CD4-positive, alpha-beta T cell treated with Interferon alpha-2 for 1 hour (primary cell): ENCODE data around the gene ICAM1.

Source experiments
- DNase-seq, 2 donors: peaks; one replicate each; pipeline ENCODE4 v3.0.0-alpha.2; 2020 to 2022

The ICAM1 gene

DNA sequence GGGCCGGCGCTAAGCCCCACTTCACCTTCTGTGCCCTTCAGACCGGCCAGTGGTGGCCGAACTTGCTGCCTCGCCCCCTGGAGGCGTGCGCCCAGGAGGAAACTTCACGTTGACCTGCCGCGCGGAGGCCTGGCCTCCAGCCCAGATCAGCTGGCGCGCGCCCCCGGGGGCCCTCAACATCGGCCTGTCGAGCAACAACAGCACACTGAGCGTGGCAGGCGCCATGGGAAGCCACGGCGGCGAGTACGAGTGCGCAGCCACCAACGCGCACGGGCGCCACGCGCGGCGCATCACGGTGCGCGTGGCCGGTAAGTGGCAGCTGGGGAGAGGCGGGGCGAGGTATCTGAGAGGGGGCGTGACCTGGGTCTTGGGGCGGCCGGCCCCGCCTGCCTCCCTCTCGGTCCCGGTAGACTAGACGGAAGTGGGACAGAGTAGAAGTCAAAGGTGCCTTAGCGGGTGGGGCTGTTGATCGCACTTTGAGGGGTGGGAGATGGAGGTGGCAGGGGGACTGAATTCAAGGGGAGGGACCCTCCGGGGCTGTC lies 24.5 kb downstream of the ICAM1 start:
- DNase-seq: peak; percentile 79 to 86

DNA sequence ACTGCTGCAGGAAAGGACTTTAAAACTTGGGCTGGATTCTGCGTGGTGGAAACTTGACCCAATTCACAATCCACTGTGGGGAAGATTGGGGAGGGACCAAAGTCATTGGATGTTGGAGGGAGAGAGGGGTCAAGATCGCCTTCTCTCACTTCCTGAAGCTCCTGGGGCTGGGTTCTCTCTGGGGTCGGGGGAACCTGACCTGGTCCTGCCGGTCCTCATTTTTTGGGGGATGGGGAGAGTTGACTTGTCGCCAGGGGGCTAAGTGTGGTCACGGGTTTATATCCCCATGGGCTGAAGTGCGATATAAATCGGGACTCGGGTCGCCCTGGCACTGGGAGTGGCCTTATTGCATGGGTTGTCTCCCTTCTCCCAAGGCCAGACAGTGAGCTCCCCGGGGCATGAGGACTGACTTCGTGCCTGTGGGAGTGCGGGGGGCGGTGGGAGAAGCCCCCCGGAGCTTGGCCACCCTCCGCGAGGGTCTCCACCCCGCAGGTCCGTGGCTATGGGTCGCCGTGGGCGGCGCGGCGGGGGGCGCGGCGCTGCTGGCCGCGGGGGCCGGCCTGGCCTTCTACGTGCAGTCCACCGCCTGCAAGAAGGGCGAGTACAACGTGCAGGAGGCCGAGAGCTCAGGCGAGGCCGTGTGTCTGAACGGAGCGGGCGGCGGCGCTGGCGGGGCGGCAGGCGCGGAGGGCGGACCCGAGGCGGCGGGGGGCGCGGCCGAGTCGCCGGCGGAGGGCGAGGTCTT lies 25.1 kb downstream of the ICAM1 start:
- DNase-seq: no peak

DNA sequence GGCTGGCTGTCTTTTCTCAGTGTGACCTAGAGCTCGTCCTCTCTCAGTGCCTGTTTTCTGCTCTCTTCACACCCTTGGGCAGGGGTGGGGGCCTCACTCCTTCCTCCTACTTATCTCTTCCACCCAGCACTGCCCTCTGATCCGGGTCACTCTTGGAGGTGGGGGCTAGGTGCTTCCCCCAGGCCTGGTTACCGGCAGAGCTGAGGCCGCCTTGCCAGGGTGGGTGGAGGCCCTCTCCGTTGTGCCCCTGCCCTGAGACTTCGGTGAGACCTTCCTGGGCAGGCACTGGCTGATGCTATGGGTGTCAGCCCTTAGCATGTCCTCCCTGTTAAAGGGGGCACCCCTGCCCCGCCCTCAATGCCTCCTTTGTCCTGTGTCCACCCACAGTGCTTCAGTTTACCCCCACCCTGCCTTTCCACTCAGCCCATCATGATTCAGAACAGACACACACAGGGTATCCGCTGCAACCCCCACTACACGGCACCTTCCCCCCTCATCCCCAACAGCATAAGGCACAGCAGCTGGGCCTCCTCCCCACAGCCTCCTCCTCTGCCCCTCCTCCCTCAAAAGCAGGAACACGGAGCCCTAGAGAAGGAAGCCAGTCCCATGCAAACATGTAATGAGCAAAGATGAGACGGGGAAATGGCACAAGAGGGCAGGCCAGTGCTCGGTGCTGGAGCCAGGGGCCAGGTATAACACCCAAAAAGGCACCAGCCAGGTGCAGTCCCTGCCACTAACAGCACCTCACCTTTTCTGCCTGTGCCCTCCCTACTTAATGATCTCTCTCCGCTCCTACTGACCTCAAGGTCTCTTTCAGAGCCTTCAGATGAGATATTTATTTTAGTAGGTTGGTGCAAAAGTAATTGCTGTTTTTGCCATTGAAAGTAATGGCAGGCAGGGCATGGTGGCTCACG lies 28.9 kb downstream of the ICAM1 start:
- DNase-seq: no peak

DNA sequence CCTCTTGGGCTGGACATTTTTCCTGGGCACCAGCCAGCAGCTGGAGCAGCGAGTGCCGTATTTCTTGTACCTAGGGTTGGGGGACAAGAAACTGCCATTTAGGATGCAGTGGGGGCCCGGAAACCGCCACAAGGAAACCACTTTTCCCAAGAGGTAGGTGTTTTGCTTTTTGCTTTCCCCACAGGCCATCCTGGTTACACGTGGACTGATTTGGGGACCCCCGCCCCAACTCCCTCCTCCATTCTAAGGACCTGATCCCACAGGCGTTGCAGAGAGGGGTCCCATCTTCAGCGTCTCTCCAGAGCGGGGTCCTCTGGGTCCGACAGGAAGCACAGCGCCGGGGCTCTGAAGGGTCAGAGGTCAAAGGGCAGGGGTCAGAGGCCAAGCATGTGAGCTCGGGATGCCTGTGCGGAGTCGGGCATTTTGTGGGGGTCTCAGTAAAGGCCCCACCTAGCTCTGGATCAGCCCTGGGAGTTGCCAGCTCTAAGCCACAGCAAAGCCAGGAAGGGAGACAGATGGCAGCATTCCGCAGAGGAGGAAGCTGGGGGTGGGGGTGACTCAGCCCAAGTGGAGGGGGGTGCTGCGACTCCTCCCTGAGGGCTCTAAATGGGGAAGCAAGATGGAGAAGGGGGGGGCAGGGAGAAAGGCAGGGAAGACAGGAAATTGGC lies 34.4 kb downstream of the ICAM1 start:
- DNase-seq: no peak

DNA sequence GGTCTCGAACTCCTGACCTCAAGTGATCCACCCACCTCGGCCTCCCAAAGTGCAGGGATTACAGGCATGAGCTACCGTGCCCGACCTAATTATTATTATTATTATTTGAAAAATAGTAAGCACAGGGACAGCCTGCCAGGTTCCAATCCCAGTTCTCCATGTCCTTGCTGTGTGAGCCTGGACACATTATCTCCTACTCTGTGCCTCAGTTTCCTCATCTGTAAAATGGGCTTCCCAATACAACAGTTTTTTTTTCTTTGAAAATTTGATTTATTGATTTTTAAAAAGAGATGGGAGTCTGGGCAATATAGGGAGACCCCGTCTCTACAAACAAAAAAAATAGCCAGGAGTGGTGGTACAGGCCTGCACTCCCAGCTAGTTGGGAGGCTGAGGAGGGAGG lies 35.4 kb downstream of the ICAM1 start:
- no peak for DNase-seq

DNA sequence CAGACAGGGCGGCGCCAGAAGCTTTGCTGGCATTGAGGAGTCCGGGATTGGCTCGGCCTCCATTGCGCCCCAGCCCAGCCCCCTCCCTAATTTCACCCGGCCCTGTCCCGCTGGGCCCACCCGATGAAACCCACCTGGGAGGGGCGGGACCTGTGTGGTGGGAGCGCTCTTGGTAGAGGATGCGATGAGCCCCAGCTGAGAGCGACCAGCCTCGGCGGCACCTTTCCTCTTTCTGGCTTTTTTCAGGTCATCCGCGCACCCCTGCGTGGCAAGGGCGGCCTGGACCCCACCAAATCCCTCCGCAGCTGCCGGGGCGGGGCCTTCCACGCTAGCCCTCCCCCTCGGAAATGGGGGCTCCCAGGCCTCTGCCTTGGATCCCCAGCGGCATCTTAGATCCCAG lies 38.5 kb downstream of the ICAM1 start, which contains the start of gene ZGLP1:
Gene ZGLP1, minus strand, starts transcription at position 393 of the 400 bp plus-strand sequence.
- DNase-seq: no peak

DNA sequence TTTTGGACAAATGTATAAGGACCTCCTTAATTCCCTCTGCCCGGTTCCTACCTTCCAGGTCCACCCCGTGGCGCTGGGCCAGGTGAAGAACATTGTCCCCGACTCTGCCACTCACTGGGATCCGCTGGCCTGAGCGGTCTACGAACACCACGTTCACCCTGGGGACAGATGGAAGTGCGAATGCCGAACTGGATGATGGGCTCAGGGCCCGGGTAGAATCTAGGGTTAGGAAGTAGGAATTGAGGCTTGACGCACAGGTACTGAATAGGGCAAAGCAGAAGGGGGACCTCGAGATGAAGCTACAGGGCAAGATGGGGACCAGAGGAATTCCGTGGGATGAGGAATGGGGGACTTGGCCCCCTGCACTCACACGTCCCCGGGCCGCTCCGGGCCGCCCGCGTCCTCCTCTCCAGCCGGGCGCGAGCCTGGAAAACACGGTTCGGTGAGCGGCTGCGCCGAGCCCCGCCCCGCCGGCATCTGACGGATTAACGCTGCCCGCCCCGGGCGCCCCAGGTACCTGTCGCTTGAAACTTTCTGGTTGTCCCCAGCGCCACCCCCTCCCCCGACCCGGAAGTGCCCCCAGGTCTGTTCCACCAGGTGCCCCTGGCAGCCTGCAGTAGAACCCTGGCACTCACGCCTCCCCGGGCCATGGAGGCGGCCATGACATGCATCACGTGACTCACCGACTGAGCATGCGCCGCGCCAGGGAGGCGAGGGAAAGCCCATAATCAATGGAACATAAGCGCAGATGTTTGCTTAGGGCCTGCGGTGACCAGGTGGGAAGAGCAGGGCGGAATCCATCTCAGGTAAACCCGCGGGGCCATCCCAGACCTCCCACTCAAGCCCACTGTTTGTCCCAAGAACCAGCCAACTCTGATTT lies 44.7 kb downstream of the ICAM1 start, which contains the start of gene FDX2:
Gene FDX2, minus strand, starts transcription at position 681 of the 880 bp plus-strand sequence. Its CDS starts 19 bp downstream, at position 662.
- DNase-seq: peak; percentile 87 to 93

DNA sequence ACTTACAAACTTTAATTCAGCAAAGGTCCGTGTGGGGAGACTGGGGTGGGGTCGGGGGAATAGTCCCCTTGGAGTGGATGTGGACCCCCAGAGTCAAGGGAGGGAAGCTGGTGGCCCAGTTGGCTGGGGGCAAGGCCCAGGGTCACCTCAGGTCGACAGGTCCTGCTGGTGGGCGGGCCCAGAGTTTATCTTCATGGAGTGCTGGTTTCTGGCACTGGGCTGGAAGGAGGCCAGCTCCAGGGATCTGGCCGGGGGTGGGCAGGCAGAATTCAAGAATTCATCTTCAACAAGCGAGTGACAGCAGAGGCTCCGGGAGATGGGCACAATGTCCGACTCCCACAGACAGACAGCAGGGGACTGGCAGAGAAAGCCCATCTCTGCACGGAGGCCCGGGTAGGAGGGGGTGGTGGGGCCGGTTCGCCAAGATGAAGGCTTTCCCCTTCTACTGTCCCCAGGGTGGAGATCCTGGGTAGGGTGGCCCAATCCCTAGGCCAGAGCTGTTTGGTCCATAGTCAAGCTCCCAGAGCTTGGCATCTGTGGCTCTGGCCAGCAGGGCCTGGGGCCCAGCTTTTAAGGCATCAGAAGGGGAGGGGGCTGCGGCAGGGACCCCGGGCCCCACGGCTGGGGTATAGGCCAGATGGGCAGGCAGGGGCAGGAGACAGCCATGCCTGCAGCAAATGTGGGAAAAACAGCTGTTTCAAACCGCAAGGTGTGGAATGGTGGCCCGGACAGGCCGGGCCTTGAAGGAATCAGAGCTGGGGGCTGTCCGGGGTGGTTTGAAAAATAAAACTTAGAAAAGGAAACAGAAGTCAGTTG lies 45.5 kb downstream of the ICAM1 start:
- DNase-seq: no peak

DNA sequence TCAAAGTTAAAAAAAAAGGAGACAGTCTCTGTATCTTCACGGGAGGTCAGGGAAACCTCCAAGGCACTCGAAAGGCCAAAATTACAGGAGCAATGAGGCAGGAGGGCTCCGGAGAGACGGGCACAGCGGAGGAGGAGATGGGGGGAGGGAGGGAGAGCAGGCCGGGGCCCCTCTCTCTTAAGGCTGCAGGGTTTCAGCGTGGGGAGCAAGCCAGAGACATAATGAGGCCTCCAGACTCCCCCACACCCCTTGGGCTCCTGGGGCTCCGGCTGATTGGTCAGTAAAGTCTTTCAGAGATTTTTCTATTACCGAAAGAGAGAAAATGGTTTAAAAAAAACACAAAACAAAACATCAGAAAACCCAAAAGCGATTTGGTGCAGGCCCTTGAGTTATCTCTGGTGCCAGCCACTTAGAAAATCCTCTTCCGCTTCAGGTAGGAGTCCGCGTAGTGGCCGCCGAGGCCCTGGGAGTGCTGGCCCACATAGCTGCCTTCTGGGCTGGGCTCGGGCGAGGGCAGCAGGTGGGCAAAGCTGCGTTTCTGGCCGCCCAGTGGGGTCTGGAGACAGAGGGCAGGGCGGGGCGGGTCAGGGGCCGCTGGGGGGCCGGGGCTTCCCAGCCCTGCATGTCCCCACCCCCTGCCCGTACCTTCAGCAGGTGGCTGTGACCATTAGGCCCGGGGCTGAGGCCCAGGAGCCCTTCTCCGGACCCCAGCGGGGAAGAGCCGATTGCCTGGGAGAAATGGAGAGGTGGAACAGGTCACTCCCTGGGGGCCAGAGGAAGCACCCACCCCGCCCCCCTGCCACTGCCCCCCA lies 46.3 kb downstream of the ICAM1 start:
- DNase-seq: no peak

DNA sequence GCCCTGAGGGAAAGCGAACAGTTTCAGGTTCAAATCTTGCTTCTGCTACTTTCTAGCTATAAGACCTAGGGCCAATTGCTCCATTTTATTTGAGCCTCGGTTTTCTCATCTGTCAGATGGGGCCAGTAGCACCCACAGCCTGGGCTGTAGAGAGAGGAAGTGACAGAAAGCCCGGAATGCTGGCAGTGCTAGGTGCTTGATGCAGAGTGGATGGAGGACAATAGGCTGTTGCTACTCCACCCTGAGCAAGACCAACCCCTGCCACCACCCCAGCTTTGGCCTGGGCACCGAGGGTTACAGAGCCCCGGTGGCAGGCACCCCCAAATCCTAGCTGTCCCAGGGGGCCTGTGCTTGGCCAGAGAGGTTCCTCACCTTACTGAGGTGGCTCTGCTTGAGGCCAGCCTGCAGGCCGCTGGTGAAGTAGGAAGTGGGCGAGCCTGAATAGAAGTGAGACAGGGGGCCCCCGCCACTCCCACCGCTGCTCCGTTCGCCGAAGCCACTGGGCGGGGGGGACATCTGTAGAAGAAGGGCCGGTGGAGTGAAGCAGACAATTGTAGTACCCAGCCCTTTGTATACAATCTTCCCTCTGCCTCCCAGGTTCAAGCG lies 47.0 kb downstream of the ICAM1 start:
- DNase-seq: no peak

DNA sequence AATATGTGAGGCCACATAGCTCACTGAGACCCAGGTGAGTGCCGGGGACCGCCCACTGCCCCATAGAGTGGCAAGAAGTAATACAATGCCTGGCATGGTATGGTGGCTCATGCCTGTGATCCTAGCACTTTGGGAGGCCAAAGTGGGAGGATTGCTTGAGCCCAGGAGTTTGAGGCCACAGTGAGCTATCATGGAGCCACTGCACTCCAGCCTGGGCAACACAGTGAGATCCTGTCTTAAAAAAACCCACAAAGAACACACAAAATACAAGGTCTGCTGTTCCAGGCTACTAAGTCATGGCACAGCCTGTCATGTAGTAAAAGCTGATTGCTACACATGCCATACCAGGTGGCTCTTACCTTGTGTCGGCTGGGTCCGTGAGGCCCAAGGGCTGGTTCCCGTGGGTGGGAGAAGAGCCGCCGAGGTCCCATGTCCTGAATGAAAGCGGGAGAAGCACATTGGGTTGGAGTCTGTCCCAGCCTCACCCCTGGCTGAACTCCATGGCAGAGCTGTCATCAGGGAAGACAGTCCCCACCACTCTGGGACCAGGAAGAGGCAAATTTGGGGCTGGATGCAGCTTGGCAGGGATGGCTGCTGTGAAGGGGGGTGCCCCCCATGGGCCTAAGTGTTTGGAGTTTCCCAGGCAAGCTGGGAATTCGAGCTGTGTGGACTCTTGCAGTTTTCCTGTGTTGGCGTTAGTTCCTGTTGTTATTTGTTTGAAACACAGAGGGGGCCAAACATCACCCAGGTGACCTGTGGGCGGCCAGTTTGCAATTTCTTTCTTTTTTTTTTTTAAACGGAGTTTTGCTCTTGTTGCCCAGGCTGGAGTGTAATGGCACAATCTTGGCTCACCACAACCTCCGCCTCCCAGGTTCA lies 48.1 kb downstream of the ICAM1 start:
- DNase-seq: no peak

DNA sequence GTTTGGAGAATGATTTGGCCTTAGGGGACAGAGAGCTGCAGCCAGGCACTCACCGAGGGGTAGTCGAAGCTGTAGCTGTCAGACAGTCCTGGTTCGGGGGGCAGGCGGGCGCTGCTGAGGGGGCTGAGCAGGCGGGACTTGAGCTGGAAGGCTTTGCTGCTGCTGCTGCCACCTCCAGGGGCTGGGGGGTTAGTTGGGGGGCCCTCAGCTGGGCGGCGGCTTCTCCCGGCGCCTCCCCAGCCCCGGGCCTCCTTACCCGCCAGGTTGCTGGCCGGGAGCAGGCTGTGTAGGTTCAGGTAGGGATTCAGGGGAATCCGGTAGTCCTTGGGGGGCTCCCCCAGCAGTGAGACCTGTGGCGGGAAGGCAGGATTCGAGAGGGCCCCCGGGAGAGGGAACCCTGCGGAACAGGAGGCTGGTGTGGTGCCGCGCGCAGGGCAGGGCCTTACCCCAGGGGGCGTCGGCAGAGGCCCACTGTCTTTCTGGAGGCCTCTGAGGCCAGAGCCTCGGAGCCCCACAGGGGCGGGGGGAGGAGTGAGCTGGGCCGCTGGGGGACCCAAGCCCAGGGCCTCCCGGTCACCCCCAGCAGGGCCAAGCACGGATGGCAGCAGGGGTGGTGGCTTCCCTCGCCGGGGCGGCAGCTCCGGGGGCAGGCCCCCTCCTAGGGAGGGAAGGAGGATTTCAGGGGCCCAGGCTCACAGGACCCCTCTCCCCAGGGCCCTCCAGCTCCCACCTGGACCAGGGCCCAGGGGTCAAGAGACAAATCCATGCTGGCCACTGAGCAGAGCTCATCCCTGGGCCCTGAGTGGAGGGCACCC lies 49.9 kb downstream of the ICAM1 start:
- DNase-seq: no peak

DNA sequence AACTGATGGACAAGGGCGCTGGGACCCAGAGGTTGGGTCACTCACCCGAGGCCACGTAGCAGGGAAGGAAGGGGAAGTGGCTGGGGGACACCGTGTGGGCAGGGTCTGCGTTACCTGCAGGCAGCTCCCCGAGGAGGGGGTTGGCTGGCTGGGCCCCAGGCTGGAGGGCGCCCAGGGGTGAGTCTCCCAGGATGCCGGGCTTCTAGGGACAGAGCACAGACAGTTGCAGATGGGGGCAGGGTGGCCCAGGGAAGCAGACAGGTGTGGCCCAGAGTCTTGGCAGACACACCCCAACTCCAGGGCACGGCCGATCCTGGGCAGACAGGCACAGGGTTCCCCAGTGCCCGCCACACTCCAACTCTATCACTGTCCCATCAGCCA lies 50.5 kb downstream of the ICAM1 start:
- DNase-seq: no peak

DNA sequence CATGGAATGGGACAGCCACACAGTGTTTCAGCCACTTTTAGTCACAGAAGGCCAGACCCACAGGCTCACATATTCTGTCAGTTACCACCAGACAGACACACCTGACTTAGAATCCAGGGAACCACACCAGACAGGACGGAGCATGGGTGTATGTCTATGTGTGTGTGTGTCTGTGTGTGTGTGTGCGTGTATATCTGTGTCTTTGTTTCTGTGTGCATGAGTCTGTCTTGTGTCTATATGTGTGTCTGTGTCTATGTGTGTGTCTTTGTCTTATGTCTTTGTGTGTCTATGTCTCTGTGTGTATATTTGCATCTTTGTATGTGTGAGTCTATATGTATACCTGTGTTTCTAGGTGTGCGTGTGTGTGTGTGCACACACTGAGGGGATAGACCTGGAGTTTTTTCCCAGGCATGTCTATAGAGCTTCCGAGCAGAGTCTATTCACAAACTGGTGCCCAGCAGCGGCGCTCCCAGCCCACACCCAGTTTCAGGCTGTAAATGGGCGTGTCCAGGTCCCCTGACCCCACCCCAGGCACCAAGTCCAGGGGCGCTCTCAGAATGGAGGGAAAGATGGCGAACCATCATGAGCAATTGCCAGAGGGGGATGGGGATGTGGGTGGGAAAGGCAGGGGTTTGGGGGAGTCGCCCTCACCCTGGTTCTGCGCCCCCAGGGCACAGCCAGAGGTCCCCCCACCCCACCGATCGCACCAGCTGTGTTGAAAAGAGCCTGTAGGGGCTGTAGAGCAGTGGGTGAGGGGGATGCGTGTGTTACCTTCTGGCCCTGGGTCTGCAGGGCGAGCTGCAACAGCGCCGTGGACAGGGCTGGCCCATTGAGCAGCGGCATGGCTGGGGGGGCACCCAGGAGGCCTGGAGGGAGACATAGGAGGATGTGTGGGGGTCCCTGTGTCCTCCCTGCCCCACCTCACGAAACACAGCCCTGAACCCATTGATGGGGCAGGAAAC lies 51.2 kb downstream of the ICAM1 start:
- DNase-seq: no peak

DNA sequence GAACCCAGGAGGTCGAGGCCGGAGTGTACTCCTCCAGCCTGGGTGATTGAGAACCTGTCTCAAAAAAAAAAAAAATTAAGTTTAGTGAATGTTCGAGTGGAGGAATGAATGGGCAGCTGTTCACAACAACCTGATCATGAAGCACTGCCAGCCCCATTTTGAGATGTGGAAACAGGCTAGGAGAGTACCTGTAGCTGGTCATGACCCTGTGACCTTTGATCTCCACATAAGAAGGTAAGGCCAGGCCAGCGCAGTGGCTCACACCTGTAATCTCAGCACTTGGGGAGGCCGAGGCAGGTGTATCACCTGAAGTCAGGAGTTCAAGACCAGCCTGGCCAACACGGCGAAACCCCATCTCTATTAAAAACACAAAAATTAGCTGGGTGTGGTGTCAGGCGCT lies 54.8 kb downstream of the ICAM1 start:
- DNase-seq: no peak

DNA sequence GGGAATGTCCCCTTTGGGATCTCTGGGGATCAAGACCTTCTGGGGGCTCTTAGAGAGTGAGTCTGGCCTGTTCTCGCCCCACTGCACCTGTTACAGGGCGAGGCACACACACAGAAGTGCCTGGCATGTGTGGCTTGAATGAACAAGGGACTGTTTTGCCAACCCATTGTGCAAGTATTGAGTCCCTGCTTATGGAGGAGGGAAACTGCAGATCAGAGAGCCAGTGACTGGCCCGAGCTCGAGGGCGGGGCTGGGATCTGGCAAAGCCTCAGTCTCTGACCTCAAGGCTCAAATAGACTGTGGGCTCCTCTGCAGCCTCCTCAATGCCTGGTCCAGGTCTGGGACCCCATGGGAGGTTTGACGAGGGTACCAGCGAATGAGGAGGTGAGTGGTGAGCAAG lies 56.9 kb downstream of the ICAM1 start:
- no peak for DNase-seq
